Stimulated activated CD4-positive, alpha-beta T cell treated with anti-CD3 and anti-CD28 coated beads, Interleukin-4, amount 100 ng/mL, for 1 hour (primary cell): Measurements from ENCODE around the gene RPS6KA2.
"Not testable (repeated sequence)": the region's sequence is repeated elsewhere in the genome, so short reads cannot be mapped to it uniquely, and the experiment has no call there.

Experiments used
- DNase-seq: peaks from one replicate; pipeline ENCODE4 v3.0.0-alpha.2; 2020

RPS6KA2 gene

GRCh38 chr6:166655713-166656229 lies 28.7 kb upstream of the RPS6KA2 start:
- no peak for DNase-seq

- DNase-seq: no peak
Observed at GRCh38 chr6:166655251-166655650, 28.2 kb upstream of the RPS6KA2 start.

- DNase-seq: no peak
Observed at GRCh38 chr6:166654573-166654972, 27.5 kb upstream of the RPS6KA2 start.

GRCh38 chr6:166653639-166653941 lies 26.5 kb upstream of the RPS6KA2 start:
- no peak for DNase-seq

- DNase-seq: no peak
Observed at GRCh38 chr6:166650824-166651807, 24.1 kb upstream of the RPS6KA2 start.

- no peak for DNase-seq
Observed at GRCh38 chr6:166650047-166650446, 23.0 kb upstream of the RPS6KA2 start.

GRCh38 chr6:166648846-166649245 lies 21.8 kb upstream of the RPS6KA2 start:
- no peak for DNase-seq

- DNase-seq: no peak
Observed at GRCh38 chr6:166647896-166648295, 20.8 kb upstream of the RPS6KA2 start.

- DNase-seq: no peak
Observed at GRCh38 chr6:166646716-166647115, 19.7 kb upstream of the RPS6KA2 start.

GRCh38 chr6:166645896-166646295 lies 18.8 kb upstream of the RPS6KA2 start:
- no peak for DNase-seq

GRCh38 chr6:166644681-166645080 lies 17.6 kb upstream of the RPS6KA2 start:
- no peak for DNase-seq

- no peak for DNase-seq
Observed at GRCh38 chr6:166643891-166644590, 17.0 kb upstream of the RPS6KA2 start.

- DNase-seq: no peak
Observed at GRCh38 chr6:166642646-166643045, 15.6 kb upstream of the RPS6KA2 start.

- DNase-seq: peak; percentile 8
Observed at GRCh38 chr6:166640342-166641043, 13.4 kb upstream of the RPS6KA2 start.

GRCh38 chr6:166639921-166640320 lies 12.9 kb upstream of the RPS6KA2 start:
- DNase-seq: no peak

- no peak for DNase-seq
Observed at GRCh38 chr6:166638573-166638964, 11.5 kb upstream of the RPS6KA2 start.

GRCh38 chr6:166637812-166638572 lies 10.9 kb upstream of the RPS6KA2 start:
- DNase-seq: no peak

- DNase-seq: no peak
Observed at GRCh38 chr6:166636934-166637333, 9.9 kb upstream of the RPS6KA2 start.

GRCh38 chr6:166636191-166636933 lies 9.3 kb upstream of the RPS6KA2 start:
- DNase-seq: no peak

GRCh38 chr6:166635013-166635970 lies 8.2 kb upstream of the RPS6KA2 start:
- no peak for DNase-seq

- DNase-seq: not testable (repeated sequence)
Observed at GRCh38 chr6:166634581-166634980, 7.5 kb upstream of the RPS6KA2 start.
